Measurements from ENCODE around the gene MYO1D. TPM values are rescaled to one million over a fixed set of nuclear protein-coding genes. Genes with fewer than 3 reads are reported as not detected.

Gene MYO1D
- polyA plus RNA-seq, 4 donors: 10.3 to 30.6 (median 27.6) TPM

DNA sequence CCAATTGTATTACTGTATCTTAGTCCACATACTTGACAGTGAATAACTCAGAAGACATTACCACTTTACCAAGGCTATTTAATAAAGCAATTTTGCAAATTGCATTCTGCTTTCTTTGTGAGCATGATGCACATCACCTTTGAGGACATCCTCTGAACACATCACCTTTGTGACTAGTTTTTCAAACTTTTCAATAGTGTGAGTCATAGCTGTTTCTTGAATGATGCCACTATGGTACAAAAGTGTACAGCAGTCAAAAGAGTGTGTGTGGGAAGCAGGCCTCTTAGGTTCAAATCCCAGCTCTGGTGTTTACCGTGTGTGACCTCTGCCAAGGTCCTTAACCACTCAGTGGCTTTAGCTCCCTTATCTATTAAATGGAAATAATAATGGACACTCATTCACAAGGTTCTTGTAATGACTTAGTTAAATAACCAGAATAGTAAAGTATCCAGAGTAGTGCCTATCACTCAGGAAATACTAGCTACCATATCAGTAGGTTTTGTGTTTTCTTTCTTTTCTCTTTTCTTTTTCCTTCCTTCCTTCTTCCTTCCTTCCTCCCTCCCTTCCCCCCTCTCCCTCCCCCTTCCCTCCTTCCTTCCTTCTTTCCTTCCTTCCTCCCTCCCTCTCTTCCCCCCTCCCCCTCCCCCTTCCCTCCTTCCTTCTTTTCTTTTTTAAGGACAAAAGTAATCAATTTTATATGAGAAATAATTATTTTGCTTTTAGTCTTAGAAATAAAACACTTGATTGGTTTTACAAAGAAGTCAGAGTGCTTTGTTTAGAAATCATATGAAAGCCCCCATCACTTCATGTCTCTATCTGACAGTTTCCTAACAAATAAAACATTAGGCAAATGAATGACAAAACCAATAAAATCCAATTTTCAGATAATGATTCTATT, 178.9 kb downstream of the MYO1D start:
- no peak for DNase-seq (ENCODE audit: low read depth in 4 of 4, low spot score in 3 of 4)

DNA sequence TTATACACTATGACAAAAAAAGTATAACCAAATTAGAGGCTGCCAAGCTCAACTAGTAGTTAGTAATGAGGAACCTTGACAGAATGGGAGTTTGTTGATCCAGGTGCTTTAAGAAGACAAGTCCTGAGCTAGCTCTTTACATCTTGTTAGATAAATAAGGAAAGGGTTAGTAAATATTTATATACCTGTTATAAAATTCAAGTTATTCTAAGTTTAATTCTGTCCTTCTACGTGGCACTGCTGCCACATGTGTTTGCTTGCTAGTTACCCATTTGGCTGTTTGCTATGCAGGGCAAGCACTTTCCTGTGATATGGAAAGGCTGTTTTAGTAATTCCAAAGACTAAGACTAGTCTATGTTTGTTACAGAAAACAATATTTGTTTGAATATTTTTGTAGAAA, 180.5 kb downstream of the MYO1D start:
- DNase-seq (ENCODE audit: low read depth in 4 of 4, low spot score in 3 of 4): no peak

GRCh38 chr17:32695864-32696263, 181.1 kb downstream of the MYO1D start:
- no peak for DNase-seq (ENCODE audit: low read depth in 4 of 4, low spot score in 3 of 4)

DNA sequence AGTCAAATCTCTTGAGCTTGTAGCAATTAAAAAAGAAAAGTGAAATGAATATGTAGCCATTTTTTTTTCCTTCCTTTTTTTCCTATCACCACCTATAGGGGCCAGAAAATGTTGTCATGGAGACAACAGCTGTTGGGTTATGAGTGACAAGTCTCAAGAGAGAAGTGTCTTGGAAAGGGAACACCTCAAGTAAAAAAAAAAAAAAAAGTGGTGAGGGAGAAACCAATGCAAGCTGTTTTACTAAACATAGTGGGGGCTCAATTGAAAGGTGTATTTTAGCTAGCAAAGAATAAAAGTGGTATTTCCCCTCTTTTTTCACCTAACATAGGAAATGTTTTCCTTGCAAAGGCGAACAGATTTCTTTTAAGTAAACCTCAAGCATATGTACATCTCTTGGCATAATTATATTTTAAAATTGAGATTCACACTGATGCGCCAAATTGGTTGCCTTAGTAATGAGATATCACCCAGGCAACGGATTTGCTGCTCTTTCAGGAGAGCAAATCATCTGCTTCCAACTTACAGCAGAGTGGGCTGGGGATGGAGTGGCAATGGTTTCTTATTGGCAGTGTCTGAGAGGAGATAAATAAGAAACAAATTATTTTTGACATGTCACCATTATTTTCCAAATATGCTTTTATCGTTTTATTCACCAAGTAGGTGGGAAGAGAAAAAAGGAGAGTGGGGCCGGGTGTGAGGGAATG, 183.6 kb downstream of the MYO1D start:
- no peak for DNase-seq (ENCODE audit: low read depth in 4 of 4, low spot score in 3 of 4)

GRCh38 chr17:32692179-32692578, 184.7 kb downstream of the MYO1D start:
- DNase-seq (ENCODE audit: low read depth in 4 of 4, low spot score in 3 of 4): no peak

GRCh38 chr17:32689348-32689747, 187.6 kb downstream of the MYO1D start:
- DNase-seq (ENCODE audit: low read depth in 4 of 4, low spot score in 3 of 4): no peak

GRCh38 chr17:32688221-32688620, 188.7 kb downstream of the MYO1D start:
- no peak for DNase-seq (ENCODE audit: low read depth in 4 of 4, low spot score in 3 of 4)

DNA sequence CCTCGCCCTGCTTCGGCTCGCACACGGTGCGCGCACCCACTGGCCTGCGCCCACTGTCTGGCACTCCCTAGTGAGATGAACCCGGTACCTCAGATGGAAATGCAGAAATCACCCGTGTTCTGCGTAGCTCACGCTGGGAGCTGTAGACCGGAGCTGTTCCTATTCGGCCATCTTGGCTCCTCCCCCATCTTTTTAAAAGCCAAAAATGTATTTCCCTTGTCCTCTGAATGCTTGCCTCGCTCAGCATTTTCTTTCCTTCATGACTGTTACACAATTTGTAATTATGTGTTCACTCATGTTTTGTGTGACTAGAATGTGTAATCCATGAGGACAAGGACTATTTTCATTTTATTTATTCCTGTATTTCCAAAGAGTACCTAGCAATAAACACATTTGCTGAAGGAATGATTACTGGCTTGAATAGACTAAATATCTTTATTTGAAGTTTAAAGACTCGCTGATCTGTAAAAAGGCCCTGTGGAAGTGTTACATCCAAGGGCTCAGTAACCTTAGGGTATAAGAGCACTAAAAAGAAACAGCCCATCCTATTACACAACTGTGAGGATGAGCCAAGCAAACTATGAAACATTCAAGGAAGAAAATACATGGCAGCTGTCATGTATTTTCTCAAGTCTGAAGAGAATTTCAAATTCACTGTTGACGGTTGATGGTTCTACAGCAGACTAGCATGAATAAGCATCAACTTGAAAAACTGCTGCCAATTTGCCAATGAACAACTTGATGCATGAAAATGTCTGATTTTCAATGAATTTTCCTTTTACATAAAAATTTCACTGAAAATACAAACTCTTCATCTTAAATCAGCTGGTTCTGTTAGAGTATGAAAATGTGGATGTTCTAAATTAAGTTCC, 192.6 kb downstream of the MYO1D start:
- DNase-seq (ENCODE audit: low read depth in 4 of 4, low spot score in 3 of 4): no peak

DNA sequence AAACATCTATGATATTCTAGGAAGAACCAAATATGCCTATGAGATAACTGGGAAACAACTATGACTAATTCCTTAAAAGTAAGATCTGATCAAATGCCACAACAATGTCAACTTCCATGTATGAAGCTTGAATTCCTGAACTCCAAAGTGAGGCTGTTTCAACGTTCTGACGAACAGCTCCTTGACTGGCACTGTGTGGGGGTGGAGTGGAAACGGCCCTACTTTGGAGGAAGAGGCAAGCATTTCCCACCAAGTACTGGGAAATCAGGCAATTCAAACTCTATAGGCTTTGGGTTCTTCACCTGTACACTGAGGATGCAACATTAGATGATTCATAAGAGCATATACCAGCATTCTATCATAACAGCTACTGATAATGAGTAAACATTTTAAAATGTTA, 203.0 kb downstream of the MYO1D start:
- no peak for DNase-seq (ENCODE audit: low read depth in 4 of 4, low spot score in 3 of 4)

- no peak for DNase-seq (ENCODE audit: low read depth in 4 of 4, low spot score in 3 of 4)
Observed at GRCh38 chr17:32672711-32673110, 204.2 kb downstream of the MYO1D start.

- no peak for DNase-seq (ENCODE audit: low read depth in 4 of 4, low spot score in 3 of 4)
Observed at GRCh38 chr17:32671896-32672295, 205.0 kb downstream of the MYO1D start.

DNA sequence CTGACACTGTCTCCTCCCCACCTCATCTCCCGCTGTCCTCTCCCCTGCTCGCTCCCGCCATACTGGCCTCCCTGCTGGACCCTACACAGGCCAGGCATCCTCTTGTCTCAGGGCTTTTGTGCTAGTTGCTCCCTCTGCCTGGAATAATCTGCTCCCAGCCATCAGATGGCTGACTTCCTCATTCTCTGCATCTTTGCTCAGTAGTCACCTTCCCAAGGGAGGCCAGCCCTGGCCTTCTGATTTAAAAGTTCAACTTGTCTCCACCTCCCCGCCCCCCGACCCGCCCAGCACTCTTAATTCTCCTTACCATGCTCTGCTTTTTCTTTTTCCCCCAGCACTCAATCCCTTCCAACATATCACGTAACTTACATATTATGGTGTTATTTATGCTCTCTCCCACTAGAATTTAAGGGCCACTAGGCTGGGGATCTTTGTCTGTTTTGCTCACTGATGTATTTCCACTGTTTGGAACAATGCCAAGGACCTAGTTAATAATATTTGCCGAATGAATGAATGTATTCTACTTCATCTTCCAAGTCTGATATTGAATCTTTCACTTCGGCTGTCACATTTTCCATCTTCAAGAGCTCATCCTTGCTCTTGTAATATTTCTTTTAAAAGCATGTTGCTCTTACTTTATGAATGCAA, 211.9 kb downstream of the MYO1D start:
- no peak for DNase-seq (ENCODE audit: low read depth in 4 of 4, low spot score in 3 of 4)

GRCh38 chr17:32660496-32660985, 216.4 kb downstream of the MYO1D start:
- DNase-seq (ENCODE audit: low read depth in 4 of 4, low spot score in 3 of 4): no peak

DNA sequence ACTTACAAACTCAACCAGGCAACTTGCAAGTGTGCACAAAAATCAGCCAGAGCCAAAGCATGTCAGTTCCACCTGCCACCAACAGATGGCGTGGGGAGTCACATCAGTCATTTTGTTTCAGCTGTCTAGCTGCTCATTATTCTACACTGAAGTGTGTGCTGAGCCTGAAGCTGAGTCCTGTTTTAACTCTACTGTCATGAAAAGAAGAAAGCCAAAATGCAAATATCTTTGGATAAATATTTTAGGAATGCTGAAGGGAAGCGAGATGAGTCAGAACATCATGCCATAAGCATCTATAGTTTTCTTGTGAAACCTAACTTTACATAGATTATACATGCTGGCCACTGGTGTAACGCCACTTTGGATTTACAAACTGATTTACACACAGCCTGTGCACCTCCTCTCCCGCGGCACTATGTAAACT, 217.5 kb downstream of the MYO1D start:
- peak; percentile 34 to 54 (median 46) for DNase-seq (ENCODE audit: low read depth in 4 of 4, low spot score in 3 of 4)

- DNase-seq (ENCODE audit: low read depth in 4 of 4, low spot score in 3 of 4): no peak
Observed at GRCh38 chr17:32658470-32659418, 218.2 kb downstream of the MYO1D start.

DNA sequence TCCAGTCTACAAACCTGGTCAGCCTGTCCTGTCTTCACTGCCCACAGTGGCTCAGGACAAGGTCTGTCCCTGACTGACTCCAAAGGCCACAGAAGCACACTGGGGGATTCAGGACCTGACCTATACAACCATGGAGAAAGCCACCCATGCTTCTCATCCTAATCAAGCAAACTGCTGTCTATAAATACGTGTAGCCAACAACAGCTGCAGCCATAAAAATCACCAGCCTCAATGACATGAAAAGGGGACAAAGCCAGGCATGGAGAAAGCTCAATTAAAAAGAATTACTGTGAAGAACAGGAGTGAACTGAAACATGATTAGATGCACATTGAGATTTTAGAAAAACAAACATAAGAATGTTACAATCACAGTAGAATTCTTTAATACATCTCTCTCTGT, 220.0 kb downstream of the MYO1D start:
- DNase-seq (ENCODE audit: low read depth in 4 of 4, low spot score in 3 of 4): no peak

GRCh38 chr17:32654324-32654723, 222.6 kb downstream of the MYO1D start:
- no peak for DNase-seq (ENCODE audit: low read depth in 4 of 4, low spot score in 3 of 4)

DNA sequence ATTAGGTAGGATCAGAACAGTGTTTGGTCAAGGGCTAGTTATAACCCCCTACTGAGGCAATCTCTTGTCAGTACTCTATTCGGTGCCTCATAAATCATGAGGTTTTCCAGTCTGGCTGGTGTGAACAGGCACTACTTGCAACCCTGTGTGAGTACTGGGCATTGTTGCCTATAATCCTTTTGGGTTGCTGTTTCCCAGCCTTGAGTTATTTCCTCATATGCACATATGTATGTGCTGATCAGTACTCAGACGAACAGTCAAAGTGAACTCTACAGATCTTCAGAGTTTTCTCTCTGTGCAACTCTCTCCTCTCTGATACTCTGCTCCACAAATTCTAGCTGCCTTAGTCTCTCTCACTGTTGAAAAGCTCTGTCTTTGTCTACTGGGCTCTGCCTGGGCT, 225.8 kb downstream of the MYO1D start:
- no peak for DNase-seq (ENCODE audit: low read depth in 4 of 4, low spot score in 3 of 4)

- DNase-seq (ENCODE audit: low read depth in 4 of 4, low spot score in 3 of 4): no peak
Observed at GRCh38 chr17:32648450-32648849, 228.5 kb downstream of the MYO1D start.

Measured in left renal pelvis (tissue), 4 donors.